Heart left ventricle (tissue), 13 donors: ENCODE data around the gene ID1.

Experiments
- POLR2A ChIP-seq, 2 donors: fragments of 450-650 bp; IDR thresholded peaks; one replicate each; pipeline ENCODE4 v1.6.1; 2017; ENCODE audit warnings: antibody characterized with exemption in 2 of 2, mild to moderate bottlenecking in 2 of 2, moderate library complexity in 2 of 2
- TF ChIP-seq, protein P1 (sequence below), 12 donors: fragments of 200-600 bp; sonication (generic) in 4 of 12; IDR thresholded peaks; one replicate each; pipeline versions ENCODE4 v1.5.0 to v1.8.0; 2018 to 2022; ENCODE audit warnings: antibody characterized with exemption in 12 of 12, mild to moderate bottlenecking in 5 of 12
- donor health status: ischemic (EF 13 %, LVEDD 7.1; RV severe dilation, severe dysfunction).
- donor health status: DM: no; HTN: yes; CAD: no.
- donor health status: DM: no; HTN: no; CAD: no.
- donor health status: ischemic (EF 25% LVEDD 6.9; RV normal size, moderate dysfunction).
- donor health status: ischemic (EF 25% LVEDD 5.7; RV mildly dilated, moderate dysfunction).
- donor health status: ischemic (EF 35%, LVEDD 5.7; RV mildly dilated, moderate dysfunction).
- donor health status: nonischemic (EF 11% LVEDD 7.7; RV severe dilation, severe dysfunction).
- donor health status: DM: yes; HTN: yes; CAD: no.
- donor health status: PGD.
- donor health status: ischemic (EF 29% LVEDD 5.4; RV normal size, mild dysfunction).
- donor health status: nonischemic (EF 23%, LVEDD 6.1; RV moderate dilation, normal function).

DNA sequence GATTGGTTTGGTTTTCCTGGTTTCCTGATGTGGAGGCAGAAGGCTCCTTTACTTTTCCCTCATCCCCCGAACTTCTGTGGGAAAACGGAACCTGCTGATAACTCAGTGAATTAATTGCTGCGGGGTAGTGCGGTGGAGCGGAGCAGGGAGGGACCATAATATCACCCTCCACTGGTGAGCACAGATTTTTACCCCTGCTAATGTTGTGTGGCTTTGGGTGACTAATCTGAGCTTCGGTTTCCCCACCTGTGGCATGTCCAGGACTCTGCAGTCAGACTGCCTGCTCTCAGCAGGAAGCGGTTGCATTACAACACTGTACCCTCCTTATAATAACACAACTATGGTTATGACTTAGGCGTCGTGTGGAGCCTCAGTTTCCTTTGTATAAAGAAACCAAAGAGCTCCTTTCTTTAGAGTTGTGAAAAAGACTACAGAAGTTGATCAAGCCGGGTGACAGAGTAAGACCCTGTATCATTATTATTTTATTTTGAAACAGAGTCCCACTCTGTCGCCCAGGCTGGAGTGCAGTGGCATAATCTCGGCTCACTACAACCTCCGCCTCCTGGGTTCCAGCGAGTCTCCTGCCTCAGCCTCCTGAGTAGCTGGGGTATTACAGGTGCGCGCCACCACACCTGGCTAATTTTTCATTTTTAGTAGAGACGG lies 2.2 kb upstream of the ID1 start:
- TF ChIP-seq, protein P1, sequence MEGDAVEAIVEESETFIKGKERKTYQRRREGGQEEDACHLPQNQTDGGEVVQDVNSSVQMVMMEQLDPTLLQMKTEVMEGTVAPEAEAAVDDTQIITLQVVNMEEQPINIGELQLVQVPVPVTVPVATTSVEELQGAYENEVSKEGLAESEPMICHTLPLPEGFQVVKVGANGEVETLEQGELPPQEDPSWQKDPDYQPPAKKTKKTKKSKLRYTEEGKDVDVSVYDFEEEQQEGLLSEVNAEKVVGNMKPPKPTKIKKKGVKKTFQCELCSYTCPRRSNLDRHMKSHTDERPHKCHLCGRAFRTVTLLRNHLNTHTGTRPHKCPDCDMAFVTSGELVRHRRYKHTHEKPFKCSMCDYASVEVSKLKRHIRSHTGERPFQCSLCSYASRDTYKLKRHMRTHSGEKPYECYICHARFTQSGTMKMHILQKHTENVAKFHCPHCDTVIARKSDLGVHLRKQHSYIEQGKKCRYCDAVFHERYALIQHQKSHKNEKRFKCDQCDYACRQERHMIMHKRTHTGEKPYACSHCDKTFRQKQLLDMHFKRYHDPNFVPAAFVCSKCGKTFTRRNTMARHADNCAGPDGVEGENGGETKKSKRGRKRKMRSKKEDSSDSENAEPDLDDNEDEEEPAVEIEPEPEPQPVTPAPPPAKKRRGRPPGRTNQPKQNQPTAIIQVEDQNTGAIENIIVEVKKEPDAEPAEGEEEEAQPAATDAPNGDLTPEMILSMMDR (IDR thresholded peaks at IDR 0.05) = no peak
- no peak for TF ChIP-seq POLR2A (IDR thresholded peaks at IDR 0.05)
